DMS53 (cell line): ENCODE results near the gene VEGFB.

Experiments
- DNase-seq: peaks from one replicate; lab custom pipeline; 2025; lab: John Stamatoyannopoulos, UW

Gene VEGFB

DNA sequence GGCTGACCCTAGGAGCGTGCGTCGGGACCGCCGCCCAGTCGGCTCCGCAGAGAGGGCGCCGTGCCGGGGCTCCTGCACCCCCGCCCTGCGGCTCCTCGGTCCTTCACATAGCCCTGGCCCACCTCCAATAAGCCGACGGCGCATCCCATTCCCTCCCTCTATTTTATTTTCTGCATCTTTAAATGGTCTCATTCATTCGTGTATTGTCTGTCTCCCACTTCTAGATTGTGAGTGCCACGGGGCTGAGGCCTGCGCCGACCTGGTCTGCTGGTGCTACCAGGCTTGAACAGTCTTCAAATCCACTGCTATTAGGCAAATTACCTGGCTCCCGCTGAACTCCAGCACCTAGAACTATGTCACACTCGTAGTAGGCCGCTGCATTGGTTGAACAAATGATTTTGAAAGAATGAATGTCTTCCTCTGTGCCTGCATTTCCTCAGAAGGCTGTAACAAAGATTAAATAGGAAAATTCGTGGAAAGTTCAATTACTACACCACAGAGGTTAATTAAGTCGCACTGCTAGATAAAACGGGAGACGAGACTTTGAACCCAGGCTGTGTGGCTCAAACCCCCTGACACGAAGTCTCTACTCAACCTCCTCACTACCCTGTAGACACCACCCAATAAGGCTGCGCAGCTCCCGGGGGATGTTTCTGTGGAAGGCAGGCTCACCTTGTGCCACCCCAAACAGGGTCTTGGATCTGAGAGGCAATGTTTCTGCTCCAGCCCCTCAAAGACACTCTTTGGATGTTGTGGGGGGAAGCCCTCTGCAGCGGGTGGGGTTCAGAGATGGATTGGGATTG lies 13.5 kb downstream of the VEGFB start:
- DNase-seq, result peak; percentile 59

DNA sequence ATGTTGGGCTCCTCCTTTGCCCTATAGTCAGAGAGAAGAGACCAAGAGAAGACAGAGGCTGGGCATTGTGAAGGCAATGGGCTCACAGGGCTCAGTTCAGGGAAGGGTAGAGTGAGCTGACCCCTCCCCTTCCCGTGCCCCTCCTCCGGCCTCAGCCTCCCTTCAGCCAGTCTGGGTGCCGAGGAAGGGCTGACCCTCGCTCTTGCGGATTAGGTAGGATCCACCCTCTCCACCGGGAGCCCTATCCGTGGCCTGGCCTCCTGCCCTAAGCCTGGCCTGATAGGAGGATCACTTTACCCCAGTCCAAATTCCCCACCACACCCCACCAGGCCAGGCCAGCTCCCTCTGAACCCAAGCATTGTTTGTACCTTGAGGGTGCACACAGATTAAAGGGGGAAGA lies 14.2 kb downstream of the VEGFB start:
- no peak for DNase-seq

DNA sequence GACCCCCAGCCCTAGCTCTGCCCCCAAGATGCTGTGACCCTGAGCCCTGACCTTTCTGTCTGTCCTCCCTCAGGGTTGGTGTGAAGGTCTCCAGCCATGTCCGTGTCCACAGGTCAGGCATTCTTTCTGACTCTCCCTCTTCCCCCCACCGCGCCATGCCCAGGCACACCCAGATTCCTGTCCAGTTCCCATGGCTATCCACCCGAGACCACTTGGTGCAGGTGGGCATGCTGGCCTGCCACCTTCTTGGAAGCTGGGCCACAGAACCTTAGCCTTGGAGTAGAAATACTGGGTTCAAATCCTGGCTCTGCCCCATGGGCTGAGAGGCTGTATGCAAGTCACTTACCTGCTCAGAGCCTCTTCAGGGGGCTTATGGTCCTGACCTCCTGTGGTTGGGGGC lies 14.7 kb downstream of the VEGFB start:
- no peak for DNase-seq

DNA sequence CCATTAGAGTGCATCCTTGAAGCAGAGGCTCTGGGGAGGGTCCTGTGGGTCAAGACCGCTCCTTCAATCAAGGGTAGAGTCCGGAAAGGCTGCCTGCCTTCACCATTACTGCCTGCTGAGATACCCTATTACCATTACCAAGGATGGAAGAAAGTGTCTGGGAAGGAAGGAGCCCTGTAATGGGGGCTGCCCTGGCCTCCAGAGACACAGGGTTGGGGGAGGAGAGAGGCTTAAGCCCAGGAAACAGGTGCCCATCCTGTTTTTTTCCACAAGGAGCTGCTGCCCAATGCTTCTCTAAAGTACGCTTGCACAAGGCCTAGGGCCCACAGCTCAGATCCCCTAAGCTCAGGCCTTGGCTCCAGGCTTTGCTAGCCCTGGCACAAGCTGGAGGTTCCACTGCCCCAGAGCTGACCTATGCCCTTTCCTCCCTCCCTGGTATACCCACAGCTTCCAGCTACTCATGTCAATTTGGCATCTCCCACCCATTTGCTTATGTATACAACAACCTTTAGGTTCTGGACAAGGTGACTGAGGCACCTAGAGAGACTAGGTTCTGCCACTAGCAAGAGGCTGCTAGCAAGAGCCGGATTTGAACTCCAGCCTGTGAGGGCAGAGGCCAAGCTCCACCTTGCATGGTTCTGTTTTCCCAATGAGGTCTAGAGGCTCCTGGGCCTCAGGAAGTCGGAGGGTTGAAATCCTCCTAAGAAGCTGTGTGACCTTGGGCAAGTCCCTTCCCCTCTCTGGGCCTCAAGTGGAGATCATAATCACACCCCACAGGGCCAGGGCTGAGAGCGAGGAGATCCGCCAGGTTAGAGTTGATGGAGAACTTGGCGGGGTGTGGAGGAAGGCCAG lies 15.4 kb downstream of the VEGFB start:
- DNase-seq, result peak; percentile 32

DNA sequence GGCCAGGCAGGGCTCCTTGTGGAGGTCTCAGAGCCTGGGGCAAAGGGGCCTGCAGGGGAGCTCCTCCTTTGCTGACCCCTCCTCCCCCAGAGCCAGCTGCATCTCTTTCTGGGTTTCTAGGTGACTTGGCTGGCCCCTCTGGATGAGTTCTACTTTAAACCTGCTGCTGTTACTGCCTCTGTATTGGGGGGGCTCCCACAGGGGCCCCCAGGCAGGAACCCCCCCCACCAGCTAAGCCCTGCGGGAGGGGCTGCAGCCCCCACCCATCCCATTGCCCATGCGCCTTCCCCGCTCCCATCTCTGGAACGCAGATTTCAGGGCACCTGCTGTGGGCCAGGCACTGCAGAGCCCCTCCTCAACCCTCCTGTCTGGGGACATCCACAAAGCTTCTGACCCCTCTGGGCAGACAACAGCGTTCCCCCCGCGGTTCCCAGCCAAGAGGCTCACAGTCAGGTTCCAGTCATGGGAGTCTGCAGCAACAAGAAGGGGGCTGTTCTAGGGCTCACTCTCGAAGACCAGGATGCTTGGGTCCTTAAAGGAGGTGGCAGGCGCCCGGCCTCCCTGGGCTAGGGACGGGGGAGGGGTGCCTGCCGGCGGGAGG lies 16.1 kb downstream of the VEGFB start:
- DNase-seq, result peak; percentile 69

DNA sequence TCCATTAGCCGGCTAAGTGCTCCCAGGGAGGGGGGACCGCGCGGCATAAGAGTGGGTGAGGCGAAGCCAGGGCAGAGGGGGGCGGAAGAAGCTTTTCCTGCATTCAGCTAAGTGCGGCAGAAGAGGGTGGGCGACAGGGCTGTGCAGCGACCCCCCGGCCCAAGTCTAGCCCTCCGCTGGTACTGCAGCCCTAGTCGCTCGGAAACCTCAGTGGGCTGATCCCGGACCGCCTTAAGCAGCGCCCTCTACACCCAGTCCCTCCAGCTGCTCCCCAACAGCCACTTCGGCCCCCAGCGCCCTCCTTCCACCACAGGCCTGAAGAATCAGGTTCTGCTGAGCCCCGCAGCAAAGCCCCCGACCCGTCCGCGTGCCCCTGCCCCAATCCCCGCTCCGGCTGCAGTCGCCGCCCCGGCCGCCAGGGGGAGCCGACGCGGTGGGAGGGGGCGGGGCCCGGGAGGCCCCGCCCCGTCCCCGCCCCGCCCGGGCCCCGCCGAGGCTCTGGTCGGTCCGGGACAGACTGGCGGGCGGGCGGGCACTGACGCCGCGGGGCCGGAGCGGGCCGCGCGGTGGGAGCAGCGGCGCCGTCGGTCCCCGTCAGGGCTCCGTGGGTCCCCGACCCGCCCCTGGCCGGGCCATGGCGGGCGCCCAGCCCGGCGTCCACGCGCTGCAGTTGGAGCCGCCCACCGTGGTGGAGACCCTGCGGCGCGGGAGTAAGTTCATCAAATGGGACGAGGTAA lies 16.8 kb downstream of the VEGFB start, which contains the start of gene PLCB3:
Gene PLCB3 (plus strand): TSS at position 515 of the 737 bp plus-strand sequence. CDS start 120 bp downstream, at position 635.
- DNase-seq, result peak; percentile 77

DNA sequence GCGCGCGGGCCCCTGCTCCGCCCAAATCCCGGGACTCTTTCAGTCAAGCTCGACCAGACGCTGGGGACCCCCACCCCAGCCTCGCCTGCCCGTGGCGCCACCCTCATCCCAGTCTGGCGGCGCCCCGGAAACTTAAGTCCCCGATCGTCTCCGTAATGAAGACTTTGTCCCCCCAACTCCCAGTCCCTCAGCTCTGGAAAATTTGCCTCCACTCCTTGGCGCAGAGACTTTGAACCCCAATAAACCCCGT lies 17.3 kb downstream of the VEGFB start:
- no peak for DNase-seq

DNA sequence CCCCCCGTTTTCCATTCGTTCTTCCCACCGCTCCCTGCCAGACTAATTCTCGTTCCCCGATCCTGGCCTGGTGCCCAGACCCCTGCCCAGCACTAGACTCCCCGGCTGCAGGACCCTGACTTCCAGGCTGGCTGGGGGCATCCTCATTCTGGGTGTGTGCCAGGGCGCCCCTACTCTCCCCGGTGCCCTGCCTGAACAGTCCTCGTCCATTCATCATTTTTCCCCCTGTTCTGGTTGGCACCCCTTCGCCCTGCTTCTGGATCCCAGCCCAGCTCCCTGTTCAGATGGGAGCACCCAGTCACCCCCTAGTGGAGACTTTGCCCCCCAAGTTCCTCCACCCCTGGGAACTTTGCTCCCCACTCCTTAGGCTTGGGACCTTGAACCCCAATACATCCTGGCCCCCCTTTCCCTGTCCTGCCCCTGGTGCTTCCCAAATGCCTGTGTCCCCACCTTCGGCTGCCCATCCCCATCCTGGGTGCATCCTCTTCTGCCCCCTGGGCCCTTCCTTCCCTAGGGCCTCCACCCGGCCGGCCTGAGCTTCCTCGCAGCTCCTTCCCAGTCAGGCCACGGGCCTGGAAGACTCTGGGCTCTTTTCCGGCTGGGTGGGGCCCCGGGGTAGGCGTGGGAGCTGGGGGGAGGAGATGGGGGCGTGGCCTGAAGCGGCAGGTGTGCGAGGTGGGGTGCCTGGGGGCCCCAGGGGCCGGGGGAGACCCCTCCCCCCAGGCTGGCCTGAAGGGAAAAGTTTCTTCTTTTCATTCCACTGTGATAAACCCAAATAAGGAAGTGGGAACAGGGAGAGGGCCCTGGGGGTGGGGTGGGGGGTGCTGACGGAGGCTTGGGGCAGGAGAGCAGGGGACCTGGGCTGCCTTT lies 17.9 kb downstream of the VEGFB start:
- peak; percentile 64 for DNase-seq

DNA sequence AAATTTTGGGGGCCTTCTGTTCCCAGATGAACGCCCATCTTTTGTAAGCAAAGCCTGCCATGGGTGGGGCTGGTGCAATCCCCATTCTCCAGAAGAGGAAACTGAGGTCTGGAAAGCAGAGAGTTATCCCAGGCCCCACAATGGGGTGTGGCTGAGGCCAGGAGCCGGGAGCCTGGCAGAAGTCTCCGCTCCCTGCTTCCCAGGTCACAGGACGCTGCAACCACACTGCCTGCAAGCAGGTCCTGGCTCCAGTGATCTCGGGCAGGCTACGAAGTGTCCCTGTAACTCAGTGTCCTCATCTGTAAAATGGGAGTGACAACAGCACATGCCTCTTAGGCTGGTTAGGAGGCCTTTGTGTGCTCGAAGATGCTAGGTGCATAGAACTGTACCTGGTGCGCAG lies 18.7 kb downstream of the VEGFB start:
- DNase-seq, result no peak

DNA sequence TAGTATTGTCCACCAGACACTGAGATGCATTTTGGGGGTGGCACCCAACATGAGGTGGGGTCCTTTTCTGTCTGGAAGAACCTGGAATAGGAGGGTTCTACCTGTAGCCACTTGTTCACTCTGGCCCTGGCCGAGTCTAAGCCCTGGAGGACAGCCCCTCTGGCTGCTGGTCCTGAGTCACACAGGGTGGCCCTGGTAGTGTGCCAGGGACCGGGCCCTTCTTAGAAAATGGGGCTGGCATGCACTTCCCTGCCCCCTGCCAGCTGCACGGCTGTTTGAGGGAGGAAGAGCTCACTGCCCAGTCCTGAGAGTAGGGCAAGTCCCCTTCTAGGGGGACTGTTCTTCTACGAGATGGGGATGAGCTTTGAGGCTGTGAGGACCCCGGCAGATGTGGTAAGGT lies 19.1 kb downstream of the VEGFB start:
- no peak for DNase-seq

DNA sequence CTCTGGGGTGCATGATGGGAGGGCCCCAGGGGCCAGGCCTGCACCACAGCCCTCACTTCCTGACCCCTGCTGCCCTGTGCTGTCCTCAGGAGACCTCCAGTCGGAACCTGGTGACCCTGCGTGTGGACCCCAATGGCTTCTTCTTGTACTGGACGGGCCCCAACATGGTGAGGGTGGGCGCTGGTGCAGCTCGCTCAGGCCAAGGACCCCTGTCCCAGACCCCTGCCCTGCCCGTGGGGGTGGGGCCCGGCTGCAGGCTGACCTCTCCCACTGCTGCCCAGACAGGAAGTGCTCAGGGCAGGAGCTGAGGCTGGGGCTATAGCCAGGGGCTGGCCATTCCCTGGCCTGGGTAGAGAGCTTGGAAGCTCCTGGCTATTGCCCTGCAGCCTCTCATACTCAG lies 19.9 kb downstream of the VEGFB start:
- no peak for DNase-seq

DNA sequence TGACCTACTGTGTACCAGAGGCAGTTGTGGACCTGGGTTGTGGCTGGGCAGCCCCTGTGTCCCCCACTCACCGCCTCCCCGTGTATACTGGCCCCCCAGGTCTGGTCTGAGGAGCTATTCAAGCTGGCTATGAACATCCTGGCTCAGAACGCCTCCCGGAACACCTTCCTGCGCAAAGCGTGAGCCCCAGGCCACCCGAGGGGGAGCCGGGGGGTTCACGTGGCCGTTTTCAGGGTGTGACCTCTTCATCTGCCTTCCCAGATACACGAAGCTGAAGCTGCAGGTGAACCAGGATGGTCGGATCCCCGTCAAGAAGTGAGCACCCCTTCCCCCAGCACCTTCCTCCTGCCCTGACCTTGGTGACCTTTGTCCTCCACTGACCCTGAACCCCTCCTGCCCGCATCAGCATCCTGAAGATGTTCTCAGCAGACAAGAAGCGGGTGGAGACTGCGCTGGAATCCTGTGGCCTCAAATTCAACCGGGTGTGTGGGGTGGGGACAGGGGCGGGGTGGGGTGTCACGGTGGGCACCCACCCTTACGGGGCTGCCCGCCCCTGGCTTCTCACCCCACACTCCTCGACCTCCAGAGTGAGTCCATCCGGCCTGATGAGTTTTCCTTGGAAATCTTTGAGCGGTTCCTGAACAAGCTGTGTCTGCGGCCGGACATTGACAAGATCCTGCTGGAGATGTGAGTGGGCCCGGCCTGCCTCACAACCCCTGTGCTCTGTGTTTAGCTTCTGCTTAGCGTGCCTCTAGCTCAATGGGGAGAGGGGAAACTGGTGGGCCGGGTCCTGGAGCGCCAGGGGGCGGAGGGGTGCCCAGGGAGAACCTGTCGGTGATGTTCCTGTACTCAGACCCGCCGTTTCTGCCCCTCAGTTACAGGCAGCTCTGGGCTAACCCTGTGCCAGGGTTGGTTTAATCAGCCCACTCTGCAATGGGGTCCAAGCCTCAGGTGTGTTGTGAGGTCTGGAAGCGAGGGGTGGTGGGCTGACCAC lies 21.0 kb downstream of the VEGFB start:
- DNase-seq, result no peak

DNA sequence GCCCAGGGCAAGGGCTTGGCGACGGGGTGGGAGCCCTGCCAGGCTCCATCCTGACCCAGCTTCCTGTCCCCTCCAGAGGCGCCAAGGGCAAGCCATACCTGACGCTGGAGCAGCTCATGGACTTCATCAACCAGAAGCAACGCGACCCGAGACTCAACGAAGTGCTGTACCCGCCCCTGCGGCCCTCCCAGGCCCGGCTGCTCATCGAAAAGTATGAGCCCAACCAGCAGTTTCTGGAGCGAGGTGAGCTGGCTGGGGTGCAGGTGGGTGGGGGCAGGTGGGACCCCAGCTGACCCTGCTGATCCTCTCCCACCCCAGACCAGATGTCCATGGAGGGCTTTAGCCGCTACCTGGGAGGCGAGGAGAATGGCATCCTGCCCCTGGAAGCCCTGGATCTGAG lies 21.9 kb downstream of the VEGFB start:
- no peak for DNase-seq

DNA sequence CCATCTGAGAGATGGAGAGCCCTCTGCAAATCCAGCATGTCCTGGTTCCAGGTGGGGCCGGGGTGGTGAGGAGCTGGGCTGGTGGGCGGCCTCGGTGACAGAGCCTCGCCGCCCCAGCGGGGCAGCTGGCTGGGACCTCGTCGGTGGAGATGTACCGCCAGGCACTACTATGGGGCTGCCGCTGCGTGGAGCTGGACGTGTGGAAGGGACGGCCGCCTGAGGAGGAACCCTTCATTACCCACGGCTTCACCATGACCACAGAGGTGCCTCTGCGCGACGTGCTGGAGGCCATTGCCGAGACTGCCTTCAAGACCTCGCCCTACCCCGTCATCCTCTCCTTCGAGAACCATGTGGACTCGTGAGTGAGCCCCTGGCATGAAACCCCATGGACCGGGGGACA lies 24.0 kb downstream of the VEGFB start:
- DNase-seq, result no peak

DNA sequence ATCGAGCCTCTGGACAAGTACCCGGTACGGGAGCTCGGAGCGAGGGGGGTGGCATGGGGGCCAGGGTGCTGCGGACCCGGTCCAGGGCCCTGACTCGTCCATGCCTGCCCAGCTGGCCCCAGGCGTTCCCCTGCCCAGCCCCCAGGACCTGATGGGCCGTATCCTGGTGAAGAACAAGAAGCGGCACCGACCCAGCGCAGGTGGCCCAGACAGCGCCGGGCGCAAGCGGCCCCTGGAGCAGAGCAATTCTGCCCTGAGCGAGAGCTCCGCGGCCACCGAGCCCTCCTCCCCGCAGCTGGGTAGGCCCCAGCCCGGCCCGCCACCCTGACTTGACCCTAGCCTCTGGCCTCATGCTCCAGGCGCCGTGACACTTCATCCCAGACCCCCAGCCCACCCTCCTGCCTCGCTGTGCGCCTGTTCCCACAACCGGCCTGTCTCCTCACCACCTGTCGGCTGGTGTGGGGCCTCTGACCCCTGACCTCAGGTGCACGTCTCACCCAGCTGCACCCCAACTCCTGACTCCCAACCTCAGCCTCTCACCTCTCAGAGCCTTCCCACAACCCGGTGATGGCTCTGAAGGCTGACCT lies 24.7 kb downstream of the VEGFB start:
- no peak for DNase-seq

DNA sequence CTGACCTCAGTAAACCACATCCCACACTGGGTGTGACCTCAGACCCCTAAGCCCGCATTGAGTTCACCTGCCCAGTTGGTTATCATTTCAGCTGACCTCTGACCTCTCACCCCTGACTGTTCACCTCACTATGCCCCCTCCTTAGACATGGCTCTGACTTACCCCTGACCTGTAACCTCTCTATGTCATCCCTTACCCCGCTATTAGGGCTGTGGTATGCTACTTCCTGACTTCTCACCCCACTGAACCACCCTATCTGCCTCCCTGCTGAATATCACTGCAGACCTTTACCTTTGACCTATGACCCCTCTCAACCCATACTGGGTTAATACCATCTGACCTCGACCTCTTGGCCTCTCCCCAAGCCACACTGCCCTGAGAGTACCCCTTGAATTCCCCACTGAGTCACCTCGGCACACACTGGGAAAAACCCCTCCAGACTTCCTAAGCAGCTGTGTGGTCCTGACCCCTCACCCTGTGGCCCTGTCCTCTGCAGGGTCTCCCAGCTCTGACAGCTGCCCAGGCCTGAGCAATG lies 25.2 kb downstream of the VEGFB start:
- DNase-seq, result no peak

DNA sequence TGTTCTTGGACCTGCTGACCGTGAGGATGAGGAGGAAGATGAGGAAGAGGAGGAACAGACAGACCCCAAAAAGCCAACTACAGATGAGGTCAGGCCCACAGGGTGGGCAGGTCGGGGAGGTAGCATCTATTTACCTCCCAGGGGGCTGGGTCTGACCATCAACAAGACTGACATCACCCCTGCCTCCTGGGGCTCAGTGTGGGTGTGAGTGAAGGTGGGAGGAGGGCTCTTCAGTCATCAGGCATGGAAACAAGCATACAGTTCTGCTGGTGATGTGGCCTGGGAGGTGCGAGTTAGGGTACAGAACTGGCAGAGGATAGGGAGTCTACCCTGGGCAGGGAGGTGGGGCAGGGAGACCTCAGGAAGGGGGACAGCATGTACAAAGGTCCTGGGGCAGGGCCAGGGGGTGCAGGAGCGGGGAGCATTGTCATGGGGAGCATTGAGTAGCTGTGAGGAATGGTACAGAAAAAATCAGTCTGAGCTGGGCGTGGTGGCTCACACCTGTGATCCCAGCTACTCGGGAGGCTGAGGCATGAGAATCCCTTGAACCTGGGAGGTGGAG lies 25.8 kb downstream of the VEGFB start:
- no peak for DNase-seq

DNA sequence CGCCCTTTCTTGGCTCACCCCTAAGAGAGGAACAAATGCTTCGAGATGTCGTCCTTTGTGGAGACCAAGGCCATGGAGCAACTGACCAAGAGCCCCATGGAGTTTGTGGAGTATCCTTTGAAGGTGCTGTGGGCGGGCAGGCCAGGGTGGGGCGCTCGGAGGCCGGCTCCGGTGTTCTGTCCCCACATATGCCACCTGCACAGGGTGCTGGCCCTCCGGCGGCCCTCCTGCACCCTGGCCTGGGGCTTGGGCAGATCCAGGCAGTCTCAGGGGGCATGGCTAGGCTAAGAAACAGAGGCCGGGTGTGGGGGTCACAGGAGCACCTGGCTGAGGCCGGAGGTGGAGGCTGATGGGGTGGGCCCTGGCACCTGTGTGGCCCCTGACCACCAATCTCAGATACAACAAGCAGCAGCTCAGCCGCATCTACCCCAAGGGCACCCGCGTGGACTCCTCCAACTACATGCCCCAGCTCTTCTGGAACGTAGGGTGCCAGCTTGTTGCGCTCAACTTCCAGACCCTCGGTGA lies 27.2 kb downstream of the VEGFB start:
- no peak for DNase-seq
